GM18517 (cell line): ENCODE data around the gene F11.
"Not testable (repeated sequence)": the region's sequence is repeated elsewhere in the genome, so short reads cannot be mapped to it uniquely, and the experiment has no call there.

Experiments
- ATAC-seq: cut with Tn5 transposase; IDR thresholded peaks from one replicate; pipeline ENCODE4 v1.9.1; 2021; ENCODE audit warnings: mild to moderate bottlenecking, moderate library complexity; ENCODE audit not compliant: unreplicated experiment

Gene F11

DNA sequence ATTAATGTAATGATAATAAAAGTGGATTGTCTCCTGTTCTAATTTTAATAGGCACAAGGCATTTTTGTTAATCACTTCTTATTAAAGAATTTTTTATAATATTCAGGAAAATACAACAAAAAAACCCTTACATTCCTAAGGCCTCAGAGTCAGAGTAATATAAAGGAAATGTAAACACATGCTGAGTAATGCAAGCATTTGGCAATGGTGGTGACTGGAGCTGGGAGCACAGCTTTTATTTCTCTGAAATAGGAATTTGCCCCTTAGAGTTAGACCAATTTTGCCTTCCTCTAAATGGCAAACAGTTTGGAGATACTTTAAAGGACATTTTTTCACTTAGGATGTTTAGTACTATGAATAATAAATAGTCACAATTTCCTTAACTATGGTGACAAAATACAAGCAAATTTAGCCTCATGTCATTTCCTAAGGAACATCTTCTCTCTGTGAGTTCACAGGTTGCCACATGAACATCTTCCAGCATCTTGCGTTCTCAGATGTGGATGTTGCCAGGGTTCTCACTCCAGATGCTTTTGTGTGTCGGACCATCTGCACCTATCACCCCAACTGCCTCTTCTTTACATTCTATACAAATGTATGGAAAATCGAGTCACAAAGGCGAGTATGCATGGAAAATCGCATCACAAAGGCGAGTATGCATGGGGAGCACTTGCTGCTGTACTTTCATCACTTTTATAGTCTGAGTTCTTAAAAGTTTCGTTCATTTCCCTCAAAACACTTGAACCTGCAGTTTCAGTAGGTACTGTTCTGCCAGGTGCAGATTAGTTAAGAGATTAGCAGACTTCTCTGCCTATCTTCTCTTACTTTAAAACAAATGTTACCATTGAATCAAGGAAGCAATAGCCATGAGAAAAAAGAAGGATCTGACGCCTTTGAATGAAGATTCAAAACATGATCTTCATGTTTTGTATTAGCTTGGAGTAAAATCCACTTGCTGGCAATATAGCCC, 15.9 kb upstream of the F11 start:
- no peak for ATAC-seq

DNA sequence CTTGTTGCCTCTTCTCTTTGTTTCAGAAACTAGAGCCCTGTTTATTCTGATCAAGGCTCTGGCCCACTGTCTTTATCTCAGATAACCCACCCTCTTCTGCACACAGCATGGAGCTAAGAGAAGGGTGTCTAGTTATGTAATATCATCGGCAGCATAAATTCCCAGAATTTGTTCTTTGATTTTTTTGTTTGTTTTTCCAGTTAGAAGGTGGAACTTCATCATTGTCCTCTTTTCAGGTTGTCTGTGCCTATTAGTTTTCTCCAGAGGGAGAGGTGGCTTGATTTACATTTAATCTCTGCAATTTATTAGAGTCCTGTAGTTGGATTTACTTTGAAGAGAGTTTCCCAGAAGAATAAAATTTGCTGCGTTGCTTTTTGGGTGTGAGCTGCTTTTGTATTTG, 15.2 kb upstream of the F11 start:
- no peak for ATAC-seq

DNA sequence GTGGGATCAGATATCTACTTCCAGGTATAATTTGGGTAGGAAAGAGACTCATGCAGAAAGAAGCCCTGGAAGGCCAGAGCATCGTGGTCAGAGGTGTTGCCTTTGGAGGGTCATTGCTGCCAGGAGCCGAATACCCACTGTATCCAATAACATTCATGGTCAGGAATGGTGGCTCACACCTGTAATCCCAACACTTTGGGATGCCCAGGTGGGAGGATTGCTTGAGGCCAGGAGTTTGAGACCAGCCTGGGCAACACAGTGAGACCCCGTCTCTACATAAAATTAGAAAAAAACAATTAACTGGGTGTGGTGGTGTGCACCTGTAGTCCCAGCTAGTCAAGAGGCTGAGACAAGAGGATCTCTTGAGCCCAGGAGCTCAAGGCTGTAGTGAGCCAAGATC, 10.9 kb upstream of the F11 start:
- ATAC-seq: no peak

DNA sequence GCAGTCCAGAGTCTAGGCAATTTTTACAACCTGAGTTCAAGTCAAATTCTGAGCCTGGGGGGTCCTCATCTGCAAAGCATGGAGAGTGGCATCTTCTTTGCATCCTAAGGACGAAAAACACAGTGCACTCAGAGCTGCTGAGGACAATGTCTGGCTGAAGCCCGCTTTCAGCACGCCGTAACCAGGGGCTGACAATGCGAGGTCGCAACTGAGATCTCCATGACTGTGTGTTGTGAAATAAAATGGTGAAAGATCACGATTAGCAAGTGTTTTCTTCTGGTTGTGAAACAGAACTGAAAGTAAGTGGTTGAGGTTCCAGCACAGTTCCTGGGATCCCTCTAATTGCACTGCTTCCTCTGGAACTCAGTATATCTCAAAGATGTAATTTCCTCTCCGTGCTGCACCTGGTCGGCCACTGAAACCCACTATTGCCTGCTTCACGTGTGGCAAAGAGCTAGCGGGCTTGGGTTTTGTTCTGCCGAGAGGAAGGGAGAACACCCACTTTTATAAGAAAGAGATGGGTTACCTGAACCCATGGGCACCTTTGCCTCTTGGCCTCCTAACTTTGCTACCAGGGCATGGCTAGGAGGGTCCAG, 7.7 kb upstream of the F11 start:
- ATAC-seq: no peak

DNA sequence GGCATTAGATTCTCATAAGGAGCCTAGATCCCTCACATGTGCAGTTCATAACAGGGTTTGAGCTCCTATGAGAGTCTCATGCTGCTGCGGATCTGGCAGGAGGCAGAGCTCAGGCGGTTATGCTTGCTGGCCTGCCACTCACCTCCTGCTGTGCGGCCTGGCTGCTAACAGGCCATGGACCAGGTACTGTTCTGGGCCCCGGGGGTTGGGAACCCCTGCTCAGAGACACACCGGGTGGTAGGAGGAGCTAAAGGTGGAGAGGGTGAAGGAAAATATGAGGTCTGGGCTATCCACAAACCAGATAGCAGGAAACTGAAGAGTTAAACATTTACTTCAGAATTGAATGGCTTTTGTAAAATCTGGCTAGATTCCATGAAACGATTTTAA, 5.9 kb upstream of the F11 start:
- no peak for ATAC-seq

DNA sequence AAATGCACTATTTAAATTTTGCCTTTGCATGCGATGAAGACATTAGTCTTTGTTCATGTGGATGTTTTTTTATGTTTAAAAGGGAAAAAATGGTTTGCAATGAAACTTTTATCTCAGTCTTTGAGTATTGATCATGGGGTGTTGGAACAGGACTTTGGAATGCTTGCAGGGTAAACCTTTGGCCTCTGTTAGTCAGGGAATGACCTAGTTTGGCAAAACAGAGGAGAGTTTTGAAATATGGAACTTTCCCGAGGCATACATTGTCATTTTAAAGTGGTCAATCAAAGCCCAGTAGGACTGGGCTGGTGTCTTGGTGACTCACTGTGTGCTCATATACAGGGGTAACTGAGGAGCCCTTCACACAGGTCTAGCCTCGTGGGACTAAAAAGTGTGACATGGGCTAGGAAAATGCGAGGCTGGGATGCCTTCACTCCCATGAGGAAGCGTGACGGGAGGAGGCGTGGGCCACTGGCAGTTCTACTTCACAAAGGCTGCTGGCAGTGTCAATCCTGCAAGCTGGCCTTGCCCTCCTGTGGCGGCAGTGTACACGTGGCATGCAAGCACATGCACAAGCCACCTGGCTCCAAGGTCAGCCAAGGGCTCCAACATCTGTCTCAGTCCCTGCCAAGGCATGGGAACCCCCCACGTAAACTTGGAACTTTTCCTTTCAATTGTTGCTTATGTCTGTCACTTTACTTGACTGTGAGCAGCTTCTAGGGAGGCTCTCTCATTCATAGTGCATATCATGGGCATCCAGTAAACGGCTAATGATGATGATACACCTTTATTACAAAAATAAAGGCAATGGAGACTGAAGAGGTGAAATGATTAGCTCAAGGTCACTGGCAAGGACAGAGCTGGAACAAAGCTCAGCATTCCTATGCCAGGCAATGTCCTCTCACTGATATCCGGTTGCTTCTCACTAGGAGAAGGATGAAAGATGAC, 5.2 kb upstream of the F11 start:
- no peak for ATAC-seq

DNA sequence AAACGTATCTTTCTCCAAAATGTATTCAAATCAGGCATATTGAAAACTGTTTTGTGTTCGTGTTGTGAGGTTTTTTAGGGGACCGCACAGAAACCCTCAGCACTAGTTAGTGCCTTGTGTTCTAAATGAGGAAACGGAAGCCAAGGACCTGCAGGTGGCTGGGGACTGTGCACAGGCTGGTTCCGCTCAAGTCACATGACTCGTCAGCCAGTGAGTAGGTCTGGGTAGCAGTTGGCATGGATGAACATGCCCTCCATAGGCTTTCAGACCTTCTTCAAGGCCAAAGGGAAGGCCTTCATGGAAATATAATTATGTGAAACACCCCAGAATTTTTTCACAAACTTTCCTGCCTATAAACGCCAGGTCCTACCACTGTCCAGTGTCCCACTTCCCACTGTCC, 1.3 kb upstream of the F11 start:
- ATAC-seq: no peak

DNA sequence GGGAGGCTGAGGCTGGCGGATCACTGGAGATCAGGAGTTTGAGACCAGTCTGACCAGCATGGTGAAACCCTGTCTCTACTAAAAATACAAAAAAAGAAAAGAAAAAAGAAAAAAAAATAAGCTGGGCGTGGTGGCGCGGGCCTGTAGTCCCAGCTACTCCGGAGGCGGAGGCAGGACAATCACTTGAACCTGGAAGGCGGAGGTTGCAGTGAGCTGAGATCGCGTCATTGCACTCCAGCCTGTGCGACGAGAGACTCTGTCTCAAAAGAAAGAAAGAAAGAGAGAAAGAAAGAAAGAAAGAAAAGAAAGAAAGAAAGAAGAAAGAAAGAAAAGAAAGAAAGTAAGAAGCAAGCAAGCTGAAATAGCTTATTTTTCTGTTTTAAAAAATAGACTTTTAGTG, 739 bp upstream of the F11 start:
- ATAC-seq: not testable (repeated sequence)

DNA sequence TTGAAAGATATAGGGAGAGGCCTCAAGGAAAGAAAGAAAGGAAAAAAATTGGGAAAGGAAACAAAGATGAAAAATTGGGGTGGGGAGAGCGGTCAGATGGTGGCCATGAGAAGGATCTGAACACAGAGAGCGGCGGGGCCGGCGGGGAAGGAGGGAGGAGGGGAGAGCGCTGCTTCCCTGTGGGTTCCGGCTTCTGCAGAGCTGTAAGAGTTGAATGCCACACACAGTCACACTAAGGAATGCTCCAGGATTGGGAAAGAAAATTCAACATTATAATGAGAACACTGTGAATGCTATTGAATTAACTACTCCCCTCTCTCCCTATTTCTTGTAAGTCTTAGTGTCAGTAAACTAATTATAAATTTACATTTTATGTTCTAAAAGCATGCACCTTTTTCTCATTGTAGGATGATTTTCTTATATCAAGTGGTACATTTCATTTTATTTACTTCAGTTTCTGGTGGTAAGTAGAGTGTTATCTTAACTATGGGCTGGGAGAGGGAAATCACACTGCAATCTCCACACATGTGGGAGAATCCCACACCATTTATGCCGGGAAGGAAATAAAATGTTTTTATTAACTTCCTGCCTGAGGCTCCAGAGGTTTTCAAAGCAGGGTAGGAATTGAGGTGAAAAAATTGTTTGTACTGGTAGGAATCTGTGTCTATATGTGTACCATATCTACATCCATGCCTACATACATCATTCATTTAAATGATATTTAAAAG, 904 bp downstream of the F11 start:
- ATAC-seq: no peak

DNA sequence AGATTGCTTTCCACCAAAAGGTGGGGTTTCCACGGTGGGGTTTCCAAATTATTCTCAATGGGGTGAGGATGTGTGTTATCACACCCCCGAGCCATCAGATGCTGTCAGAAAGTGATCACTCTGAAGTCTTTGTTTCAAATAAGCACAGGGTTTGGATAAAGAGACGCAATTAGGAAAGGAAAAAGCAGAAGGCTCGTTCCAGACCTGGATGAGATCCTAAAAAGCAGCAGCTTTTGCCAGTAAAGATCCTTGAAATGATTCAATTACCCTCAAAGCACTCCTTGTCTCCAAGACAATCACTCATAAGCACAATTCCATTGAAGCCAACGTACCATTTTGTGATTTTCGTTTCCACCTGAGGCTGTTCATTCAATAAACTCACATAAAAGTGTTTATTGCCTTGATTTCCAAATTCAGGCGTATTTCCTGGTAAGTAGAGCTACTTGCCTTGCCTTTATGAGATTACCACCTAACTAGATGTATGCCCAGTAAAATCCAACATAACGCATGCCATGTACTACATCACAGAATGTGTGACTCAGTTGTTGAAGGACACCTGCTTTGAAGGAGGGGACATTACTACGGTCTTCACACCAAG, 5.2 kb downstream of the F11 start:
- no peak for ATAC-seq

DNA sequence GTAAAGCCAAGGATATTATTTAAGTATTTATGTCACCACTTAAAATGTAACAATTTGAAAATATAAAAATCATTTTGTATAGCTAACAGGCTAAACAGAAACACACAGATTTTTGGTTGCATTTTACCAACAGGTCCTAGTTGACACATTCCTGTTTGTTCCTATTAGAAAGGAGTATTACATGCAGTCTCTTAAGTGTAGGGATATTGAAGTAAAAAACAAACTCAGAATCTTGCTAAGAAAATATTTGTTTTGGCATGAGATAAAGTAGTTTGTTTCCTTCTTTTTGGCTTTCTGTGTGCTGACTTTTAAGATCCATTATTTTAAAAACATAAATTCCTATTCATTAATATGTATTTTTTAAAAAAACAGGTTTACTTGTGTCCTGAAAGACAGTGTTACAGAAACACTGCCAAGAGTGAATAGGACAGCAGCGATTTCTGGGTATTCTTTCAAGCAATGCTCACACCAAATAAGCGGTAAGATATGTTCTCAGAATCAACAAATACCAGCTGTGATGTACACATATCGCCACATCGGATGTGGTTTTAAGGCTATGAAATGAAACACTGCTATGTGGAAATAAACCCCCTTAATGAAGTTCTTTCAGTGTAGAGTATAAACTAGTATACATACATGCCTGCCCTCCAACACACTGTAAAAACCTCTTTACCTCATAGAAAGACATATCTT, 6.9 kb downstream of the F11 start:
- ATAC-seq: no peak

DNA sequence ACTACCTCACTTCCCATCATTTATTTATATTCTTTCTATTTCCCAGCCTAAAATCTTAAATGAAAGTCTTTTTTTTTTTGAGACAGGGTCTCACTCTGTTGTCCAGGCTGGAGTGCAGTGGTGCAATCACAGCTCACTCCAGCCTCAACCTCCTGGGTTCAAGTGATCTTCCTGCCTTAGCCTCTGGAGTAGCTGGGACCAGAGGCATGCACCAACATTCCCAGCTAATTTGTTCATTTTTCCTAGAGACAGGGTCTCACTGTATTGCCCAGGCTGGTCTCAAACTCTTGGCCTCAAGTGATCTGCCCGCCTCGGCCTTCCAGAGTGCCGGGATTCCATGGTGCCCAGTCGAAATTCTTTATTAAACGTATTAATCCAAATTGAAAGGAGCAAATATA, 7.4 kb downstream of the F11 start:
- ATAC-seq: not testable (repeated sequence)

DNA sequence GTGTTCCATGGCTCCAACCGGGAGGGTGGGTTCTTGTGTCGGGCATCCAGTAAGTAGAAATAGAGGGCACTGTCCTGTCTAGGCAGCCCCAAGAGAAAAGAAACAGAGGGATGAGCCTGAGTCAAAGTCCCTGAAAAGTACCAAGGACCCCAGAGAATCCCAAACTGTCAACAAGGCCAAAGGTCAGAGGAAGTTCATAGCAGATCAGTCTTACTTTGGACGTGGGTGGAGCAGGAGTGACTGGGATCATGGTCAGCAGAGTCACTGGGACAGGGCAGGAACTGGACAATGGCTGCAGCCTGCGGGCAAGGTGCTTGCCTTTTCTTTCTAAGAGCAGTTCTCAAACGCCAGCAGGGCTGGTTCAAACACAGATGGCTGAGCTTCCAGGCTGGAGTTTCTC, 17.3 kb downstream of the F11 start:
- no peak for ATAC-seq

DNA sequence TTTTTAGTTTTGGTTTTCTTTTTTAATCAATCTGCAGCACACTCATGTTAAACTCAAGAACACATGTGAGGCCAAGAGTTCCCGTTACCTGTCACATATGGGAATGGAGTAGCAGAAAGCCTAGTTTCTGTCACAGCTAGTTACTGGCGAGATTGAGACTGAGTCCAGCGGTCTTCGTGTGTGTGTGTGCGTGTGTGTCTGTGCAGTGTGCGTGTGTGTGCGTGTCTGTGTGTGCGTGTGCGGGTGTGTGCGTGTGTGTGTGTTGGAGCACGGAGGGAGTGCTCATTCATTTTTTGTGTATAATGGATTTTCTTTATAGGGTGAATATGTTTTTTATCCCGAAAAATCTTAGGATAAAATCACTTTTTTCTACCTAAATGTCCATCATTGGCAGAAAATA, 19.2 kb downstream of the F11 start:
- no peak for ATAC-seq

DNA sequence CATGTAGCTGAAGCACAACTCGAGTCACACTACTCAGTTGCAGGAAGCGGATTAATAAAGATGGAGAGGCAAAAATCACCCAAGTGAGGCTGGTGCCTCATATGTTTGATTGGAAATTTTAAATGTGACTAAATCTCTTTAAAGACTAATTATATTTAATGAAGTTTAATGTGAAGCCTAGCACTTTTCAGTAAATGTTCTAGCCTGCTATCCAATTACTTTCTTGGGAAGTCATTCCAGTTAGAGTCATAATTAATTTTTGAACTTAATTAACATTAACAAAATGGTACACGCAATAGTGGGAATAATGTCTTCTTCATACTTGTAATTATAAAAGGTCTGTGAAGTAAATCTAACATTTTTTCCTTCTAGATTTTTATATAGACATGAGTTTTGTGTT, 20.6 kb downstream of the F11 start:
- no peak for ATAC-seq

DNA sequence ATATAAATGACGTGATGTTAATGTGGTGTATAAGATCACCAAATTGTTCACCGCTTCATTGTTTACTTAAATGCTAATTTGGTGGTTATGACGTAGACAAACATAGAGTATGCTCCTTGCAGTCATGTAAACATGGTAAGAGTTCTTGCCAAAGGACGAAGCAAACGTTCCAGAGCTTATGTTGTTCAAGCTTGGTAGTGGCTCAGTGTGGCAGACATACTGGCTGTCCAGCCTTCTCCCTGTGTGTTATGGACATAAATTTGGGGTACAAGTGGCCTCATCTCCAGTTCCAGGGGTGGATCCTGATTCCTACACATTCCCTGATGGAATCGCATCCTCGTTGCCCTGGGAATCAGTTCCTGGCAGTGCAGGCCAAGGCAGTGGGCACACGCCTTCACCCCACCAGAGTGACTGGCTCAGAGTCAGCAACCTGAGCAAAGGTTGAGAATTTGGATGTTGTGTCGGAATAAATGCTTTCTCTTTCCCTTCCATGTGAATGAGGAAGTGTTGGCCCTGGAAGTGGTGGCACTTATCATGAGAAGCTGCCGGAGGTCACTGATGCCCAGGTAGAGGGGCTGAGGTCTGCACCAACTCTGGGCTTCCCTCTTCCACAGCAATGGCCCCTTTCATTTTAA, 25.4 kb downstream of the F11 start:
- no peak for ATAC-seq

DNA sequence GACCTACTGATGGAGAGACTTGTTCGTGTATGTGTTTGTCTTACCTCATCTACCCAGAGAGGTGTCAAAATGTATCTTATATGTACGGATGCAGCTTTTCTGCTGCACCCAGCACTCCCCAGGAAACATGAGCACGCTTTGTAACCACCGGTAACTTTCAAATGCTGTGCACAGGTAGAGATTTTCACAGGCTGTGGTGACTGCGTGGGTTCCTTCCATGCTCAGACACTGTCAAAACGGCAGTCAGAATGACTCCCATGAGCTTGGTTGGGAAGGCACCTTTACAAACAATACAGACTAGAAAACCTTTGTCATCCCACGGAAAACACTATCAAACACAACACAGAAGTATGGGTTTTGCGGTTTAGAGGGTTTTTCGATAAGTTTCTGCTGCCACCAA, 28.2 kb downstream of the F11 start:
- ATAC-seq: no peak

DNA sequence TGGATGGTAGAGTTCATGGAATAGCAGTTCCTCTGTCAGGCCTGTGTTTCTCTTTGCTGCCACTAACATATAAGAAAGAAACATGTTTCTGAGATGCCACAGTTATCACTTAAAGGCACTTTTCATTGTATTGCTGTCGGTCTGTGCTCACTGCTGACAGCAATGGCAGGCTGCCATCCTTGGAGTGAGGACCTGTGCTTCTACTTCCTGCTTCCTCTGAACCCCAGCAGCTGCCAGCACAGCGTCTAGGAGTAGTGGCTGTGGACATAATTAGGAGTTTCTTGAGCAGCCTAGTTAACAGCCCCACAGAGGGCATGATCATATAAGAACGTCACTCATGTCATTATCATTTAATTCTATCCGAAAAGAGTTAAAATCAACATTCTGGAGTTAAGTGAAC, 30.5 kb downstream of the F11 start:
- ATAC-seq: no peak

DNA sequence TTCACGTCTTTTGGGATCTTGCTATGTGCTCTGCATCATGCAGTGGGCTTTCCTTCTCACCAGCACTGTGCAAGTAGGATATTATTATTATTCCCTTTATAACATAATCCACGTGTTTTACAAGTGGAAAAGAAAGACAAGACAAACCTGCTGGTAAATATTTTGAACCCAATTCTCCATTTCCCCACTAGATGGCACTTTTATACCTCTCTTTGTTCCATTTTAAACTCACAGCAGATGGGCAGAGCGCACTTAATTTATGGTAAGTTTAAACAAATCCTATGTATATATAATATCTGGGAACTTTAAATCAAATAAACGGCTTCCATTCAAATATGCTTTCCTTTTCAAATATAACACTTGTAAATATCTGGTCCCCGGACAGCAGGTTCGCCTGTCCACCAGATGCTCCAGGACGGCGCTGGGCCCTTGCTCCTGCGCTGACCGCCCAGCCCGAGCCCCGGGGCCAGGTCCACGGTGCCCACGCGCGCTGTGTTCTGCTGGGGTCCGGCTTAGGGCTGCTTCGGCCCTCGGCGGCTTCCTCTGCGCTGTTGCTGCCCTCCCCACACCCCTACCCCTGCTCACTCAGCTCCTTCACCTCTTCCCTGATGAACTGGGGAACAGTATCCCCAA, 31.1 kb downstream of the F11 start:
- no peak for ATAC-seq
